ENCODE results near the gene NKAPL.

DNA sequence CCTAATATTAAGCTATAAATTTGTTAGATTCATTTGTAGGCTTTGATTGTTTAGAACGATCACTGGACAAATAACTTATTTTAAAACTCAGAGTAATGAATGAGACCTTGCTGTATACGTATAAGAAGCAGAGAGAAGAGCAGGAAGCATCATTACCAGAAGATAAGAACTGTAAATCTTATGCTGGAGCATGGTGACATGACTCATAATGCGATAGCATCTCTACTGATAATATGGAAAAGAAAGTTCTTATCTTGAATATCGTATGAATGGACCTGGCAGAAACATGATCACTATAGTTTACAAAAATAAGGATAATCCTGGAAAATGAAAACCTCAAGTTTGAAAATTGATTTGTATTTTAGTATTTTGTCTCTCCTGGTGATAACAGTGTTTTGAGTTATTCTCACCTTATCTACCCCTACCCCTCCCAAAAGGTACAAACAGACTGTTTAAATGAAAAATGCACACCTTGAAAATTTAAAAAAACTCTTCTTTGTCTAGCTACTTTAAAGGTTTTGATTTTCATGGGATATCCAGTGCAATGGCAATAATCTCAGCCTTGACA, 5.8 kb downstream of the NKAPL start:
- TF ChIP-seq CTCF (IDR thresholded peaks at IDR 0.05 in 8 of 11, conservative IDR thresholded peaks at IDR 0.05 in 3 of 11): no peak
- no peak for TF ChIP-seq POLR2AphosphoS5 (IDR thresholded peaks at IDR 0.05)

Measured in spleen (tissue), 7 donors.